ENCODE measurements around the gene UFC1.

UFC1 gene

GRCh38 chr1:161196111-161196510 lies 42.3 kb downstream of the UFC1 start:
- DNase-seq: no peak

- DNase-seq: no peak
Observed at GRCh38 chr1:161196521-161197451, 43.0 kb downstream of the UFC1 start.

- DNase-seq: no peak
Observed at GRCh38 chr1:161197560-161198193, 43.9 kb downstream of the UFC1 start.

GRCh38 chr1:161198194-161198896 lies 44.6 kb downstream of the UFC1 start:
- DNase-seq: no peak

- DNase-seq: no peak
Observed at GRCh38 chr1:161198897-161199431, 45.2 kb downstream of the UFC1 start, which contains the start of gene ADAMTS4. Gene ADAMTS4 (minus strand): TSS chr1:161199054. CDS start chr1:161198627, 427 bp downstream.

GRCh38 chr1:161199506-161200139 lies 45.8 kb downstream of the UFC1 start:
- DNase-seq: peak; percentile 45 to 59

GRCh38 chr1:161200421-161200991 lies 46.7 kb downstream of the UFC1 start:
- no peak for DNase-seq

- DNase-seq: no peak
Observed at GRCh38 chr1:161200992-161201835, 47.4 kb downstream of the UFC1 start.

GRCh38 chr1:161201836-161202712 lies 48.3 kb downstream of the UFC1 start, which contains the start of gene NDUFS2:
Gene NDUFS2 (plus strand): TSS chr1:161202367. CDS start chr1:161202386, 19 bp downstream.
- peak; percentile 100 for DNase-seq

GRCh38 chr1:161206411-161207140 lies 52.8 kb downstream of the UFC1 start:
- DNase-seq: no peak

- DNase-seq: no peak
Observed at GRCh38 chr1:161207173-161207572, 53.4 kb downstream of the UFC1 start.
